ENCODE data around the gene CORO2B.

CORO2B gene

GRCh38 chr15:68653031-68653635 is 74.3 kb downstream of the CORO2B start:
- DNase-seq, result no peak

GRCh38 chr15:68653801-68654200 is 75.0 kb downstream of the CORO2B start:
- DNase-seq, result no peak

- no peak for DNase-seq
Measured at GRCh38 chr15:68654786-68655560, 76.2 kb downstream of the CORO2B start.

- DNase-seq, result no peak
Measured at GRCh38 chr15:68655686-68656437, 77.1 kb downstream of the CORO2B start.

GRCh38 chr15:68656438-68656739 is 77.6 kb downstream of the CORO2B start:
- DNase-seq, result no peak

- DNase-seq, result no peak
Measured at GRCh38 chr15:68658151-68658550, 79.4 kb downstream of the CORO2B start.

GRCh38 chr15:68658641-68659358 is 80.0 kb downstream of the CORO2B start:
- DNase-seq, result no peak

GRCh38 chr15:68663526-68663925 is 84.7 kb downstream of the CORO2B start:
- DNase-seq, result no peak

- no peak for DNase-seq
Measured at GRCh38 chr15:68666120-68666811, 87.5 kb downstream of the CORO2B start.

- DNase-seq, result no peak
Measured at GRCh38 chr15:68666812-68667450, 88.1 kb downstream of the CORO2B start.

GRCh38 chr15:68667800-68668625 is 89.2 kb downstream of the CORO2B start:
- no peak for DNase-seq

GRCh38 chr15:68668926-68669600 is 90.3 kb downstream of the CORO2B start:
- no peak for DNase-seq

- no peak for DNase-seq
Measured at GRCh38 chr15:68672251-68672650, 93.5 kb downstream of the CORO2B start.

GRCh38 chr15:68672781-68673205 is 94.0 kb downstream of the CORO2B start:
- DNase-seq, result no peak

- no peak for DNase-seq
Measured at GRCh38 chr15:68674975-68675374, 96.2 kb downstream of the CORO2B start.

GRCh38 chr15:68676011-68676605 is 97.3 kb downstream of the CORO2B start:
- no peak for DNase-seq

GRCh38 chr15:68676926-68677325 is 98.1 kb downstream of the CORO2B start:
- no peak for DNase-seq

- DNase-seq, result no peak
Measured at GRCh38 chr15:68677996-68678395, 99.2 kb downstream of the CORO2B start.

- DNase-seq, result no peak
Measured at GRCh38 chr15:68678746-68679145, 100.0 kb downstream of the CORO2B start.

- DNase-seq, result no peak
Measured at GRCh38 chr15:68679161-68679560, 100.4 kb downstream of the CORO2B start.

Measured in NCI-H1048 (cell line).